Islet precursor cell (in vitro differentiated cells): ENCODE results near the gene YWHAB.
"Not testable (repeated sequence)": the region's sequence is repeated elsewhere in the genome, so short reads cannot be mapped to it uniquely, and the experiment has no call there.

Experiments used
- DNase-seq: peaks from one replicate; pipeline ENCODE4 v3.0.0-alpha.2; 2018

YWHAB gene

GRCh38 chr20:44882360-44882759 lies 3.1 kb upstream of the YWHAB start:
- not testable (repeated sequence) for DNase-seq

DNA sequence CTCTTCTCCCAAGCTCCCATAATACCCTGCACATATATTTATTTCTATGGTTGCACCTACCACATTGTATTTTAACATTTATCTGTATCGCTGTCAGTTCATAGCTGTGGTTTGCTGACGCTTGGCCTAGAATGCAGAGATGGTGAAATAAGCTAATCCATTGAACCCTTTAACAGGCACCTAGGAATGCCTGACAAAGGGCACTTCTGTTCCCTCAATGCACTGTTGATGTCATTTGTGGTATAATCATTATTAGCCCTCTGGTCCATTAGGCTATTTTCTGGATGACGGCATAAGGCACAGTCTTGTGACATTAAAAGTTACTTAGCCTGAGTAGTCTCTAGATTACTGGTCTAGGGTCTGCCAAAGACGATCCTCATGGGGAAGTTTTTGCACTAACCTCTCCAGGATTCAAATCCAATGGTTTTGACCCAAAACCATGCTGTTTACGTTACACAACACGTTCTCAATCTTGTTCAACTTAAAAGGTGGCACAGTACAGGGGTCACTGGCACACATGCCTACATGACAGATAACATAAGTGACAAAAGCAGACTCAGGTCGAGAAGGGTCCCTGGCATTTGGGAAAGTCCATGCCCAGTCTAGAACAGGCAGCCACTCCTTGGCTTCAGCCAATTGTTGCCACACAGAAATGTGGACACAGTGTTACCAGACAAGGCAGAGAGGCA lies 2.1 kb upstream of the YWHAB start:
- no peak for DNase-seq

GRCh38 chr20:44884907-44885391 lies 556 bp upstream of the YWHAB start:
- DNase-seq, result no peak

DNA sequence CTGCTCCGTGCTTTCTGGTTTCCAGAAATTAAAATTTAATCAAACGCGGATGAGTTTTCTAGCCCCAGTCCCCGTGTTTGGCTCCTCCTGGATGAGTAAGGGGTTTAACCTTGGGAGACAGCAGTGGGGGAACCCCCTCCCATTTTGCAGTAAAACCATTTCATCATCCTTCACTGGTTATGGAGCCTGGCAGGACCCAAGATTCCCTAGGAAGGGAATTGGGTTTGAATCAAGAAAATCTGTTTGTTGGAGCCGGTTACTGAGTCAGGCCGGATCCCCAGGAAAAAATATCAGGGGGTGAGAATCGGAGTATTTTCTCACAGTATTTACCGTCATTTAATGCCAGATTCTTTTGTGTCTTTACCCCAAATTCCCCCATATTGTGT lies 754 bp downstream of the YWHAB start:
- no peak for DNase-seq

GRCh38 chr20:44886828-44887227 lies 1.3 kb downstream of the YWHAB start:
- DNase-seq, result no peak

- no peak for DNase-seq
Observed at GRCh38 chr20:44887466-44887865, 2.0 kb downstream of the YWHAB start.

DNA sequence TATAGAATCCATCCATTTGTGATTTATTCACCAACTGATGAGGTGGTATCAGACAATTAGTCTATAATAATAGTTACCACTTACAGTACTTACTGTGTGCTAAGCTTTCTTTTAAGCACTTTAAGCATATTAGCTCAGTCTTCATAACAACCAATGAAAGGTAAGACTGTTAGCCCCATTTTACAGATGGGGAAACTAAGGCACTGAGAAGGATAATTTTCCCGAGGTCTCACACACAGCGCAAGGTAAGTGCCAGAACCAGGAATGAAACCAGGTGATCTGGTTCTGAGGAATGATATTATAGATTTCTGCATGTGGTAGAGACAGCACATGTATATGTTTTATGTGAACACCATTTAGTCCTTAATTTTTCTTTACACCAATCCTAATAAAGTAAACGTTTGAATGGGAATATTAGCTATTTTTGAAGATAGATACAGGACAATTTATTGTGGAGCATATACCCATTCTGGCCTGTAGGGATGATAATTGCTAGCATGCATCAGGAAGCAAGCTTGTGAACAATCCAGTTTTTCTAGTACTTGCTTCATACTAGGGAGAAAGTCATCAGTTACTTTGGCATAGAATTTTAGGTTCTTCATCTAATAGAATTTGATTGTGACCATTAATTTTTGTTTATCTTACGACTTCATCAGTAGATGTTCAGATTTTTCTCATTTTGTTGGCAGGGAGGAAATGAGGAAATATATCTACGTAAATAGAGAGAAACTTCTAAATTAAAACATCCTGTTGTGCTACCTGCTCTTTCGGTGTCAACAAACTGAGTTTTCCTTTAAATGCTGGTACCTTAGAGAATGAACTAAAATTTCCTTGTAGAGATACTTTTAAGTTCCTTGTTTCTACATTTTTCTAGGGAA lies 3.0 kb downstream of the YWHAB start:
- DNase-seq, result no peak

GRCh38 chr20:44891826-44892225 lies 6.3 kb downstream of the YWHAB start:
- DNase-seq, result no peak

- DNase-seq, result no peak
Observed at GRCh38 chr20:44894959-44895358, 9.5 kb downstream of the YWHAB start.

DNA sequence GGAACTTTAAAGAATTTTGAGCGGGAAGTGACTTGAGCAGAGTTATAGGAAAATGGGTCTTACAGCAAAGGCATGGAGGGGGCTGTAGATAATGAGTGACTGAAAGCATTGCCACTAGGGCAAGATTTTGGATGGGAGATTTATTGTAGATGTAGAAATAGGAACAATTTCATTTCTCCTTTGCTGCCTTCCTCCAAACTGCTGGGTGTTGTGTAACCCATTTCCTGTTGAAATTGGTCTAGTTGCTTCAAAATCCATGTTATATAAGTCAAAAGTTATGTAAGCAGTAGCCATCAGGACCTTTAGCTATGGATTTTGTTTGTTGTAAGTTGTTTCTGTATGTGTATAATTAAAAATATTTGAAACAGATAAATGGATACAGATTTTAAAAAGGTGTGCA lies 11.1 kb downstream of the YWHAB start:
- DNase-seq, result no peak

GRCh38 chr20:44897133-44897532 lies 11.6 kb downstream of the YWHAB start:
- no peak for DNase-seq

DNA sequence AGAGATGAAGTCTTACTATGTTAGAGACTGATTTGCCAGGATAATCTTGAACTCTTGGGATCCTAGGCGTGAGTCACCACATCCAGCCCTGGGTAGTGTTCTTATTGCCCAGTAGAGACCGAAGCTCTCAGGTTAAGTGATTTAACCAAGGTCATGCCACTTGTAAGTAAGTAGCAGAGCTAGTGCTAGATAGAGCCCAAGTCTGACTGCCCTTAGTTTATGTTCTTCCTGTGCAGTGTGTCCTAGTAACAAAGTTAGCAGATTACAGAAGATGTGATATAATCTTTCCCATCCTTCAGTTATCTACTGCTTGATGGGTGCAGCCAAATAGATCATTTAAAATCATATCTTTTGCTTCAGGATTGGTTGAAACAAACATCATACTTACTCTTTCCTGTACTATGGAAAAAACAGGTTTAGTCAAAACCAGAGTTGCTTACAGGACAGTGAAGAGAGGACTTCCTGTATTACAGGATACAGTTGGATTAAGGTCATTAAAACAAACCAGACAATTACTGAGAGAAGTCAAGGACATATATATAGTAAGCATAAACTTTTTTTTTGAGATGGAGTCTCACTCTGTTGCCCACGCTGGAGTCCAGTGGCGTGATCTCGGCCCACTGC lies 14.8 kb downstream of the YWHAB start:
- DNase-seq, result no peak

DNA sequence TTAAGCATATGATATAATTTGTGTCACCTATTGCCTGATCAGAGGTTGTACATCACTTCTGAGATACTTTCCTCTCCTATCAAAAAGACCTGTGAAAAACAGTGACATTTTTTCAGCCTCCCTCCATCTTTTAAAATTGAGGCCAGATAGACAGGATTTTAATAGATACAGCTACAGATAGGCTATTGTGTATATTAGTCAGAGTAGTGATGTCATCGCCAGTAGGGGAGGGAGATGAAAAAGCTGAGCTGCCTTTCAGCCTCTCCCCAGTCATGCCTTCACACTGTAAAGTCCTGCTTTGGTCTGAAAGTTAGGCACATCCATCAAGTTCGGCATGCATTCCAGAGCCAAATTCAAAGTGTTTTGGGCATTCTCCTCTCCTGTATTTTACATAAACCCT lies 16.5 kb downstream of the YWHAB start:
- DNase-seq, result no peak

DNA sequence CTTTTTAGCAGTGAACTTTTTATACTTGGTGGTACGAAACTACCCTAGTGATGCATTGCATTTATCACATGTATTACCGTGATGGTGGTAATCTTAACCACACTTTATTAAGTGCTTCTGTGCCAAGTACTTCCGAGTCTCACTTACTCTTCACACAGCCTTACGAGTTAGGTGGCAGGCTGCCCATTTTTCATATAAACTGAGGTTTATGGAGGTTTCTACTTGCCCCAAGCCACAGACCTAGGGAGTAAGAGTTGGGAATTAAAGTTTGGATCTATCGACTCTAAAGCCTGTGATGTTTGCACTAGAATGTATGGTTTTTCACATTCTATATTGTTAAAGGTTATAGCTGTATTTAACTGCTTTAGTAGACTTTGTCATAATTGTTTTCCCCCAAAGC lies 18.9 kb downstream of the YWHAB start:
- DNase-seq, result no peak

DNA sequence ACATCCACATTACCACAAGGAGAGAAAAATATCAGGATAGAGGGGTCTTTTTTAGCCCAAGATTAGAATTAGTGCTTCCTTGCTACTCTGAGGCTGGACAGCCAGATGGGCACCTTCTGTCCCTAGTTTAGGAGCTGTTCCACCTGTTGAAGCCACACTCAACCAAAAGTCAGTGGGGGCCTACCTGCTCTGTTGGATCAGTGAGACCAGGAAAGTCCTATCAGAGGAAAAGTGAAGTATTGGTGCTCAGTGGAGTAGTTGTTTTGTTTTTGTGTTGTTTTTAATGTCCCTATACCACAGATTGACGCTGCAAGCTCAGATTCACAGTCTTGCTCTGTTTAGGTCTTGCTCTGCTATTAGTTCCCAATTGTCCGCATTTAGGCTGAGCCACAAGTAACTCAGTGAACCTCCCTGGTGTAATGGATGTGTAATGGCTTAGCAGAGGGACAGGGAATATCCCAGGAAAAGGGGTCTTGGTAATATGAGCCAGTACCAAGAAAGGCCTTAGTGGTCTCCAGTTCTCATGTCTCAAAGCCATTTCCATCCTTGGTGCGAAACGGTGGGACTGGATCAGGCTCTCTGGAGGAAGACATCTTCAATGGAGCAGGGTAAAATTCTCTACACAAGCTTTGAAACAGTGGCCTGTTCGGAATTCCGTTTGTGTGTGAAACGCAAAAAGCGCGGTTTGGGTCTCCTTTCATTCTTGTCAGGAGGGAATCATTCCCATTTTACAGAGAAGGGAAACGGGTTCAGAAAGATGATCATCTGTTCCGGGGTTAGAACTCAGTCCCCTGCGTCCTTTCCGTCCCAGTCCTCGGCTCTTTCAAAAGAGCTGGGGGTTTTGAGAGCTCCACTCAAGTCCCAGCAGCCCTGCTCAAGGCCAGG lies 23.7 kb downstream of the YWHAB start:
- no peak for DNase-seq

DNA sequence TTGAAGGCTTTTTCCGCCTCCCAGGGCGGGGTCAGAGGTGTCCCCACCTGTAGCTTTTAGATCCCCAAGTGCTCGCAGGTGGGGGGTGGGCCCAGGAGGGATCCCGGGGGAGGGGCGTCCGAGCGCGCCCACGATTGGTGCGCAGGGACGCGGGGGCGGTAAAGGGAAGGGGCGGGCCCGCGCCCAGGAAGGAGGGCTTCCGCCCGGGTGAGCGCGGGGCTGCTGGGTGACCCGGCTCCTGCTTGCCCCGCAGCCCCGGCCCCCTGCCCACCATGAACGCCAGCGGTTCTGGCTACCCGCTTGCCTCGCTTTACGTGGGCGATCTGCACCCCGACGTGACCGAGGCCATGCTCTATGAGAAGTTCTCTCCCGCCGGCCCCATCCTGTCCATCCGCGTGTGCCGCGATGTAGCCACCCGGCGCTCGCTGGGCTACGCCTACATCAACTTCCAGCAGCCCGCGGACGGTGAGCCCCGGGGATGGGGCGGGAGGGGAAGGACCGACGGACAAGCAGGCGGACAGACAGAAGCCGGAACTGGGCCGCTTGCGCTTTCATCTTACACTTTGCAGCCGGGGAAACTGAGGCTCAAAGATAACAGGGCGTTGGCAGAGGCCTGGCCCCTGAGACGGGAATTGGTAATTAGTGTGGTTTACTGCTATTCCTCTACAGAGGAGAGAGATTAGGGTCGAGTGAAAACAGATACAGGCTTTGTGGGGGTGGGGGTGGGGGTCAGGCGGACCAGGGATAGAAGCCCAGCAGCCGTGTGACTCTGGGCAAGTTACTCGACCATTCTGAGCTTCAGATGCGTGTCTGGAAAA lies 24.6 kb downstream of the YWHAB start, which contains the start of gene PABPC1L:
Gene PABPC1L (plus strand): TSS at position 189 of the 818 bp plus-strand sequence. CDS start 84 bp downstream, at position 273.
- peak; percentile 92 for DNase-seq

DNA sequence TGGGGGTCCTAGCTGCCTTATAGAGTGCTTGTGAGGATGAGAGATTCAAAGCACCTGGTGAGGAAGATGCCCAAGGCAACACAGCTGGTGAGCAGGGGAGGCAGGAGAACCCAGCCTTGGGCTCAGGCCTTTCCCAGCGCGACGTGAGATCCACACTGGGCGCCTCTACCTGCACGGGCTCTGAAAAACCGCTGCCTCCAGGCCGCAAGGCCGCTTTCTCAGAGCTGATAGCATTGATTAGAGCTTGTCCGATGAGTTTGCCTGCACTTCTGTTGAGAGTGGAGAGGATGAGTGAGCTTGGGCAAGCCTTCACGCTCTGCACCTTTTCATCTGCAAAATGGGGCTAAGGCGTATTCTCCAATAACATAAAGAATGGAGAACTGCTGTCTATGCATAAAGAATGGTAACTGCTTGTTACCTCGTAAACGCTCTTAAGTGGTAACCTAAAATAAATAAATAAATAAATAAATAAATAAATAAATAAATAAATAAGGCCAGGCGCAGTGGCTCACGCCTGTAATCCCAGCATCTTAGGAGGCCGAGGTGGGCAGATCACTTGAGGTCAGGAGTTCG lies 25.3 kb downstream of the YWHAB start:
- DNase-seq, result peak; percentile 70

DNA sequence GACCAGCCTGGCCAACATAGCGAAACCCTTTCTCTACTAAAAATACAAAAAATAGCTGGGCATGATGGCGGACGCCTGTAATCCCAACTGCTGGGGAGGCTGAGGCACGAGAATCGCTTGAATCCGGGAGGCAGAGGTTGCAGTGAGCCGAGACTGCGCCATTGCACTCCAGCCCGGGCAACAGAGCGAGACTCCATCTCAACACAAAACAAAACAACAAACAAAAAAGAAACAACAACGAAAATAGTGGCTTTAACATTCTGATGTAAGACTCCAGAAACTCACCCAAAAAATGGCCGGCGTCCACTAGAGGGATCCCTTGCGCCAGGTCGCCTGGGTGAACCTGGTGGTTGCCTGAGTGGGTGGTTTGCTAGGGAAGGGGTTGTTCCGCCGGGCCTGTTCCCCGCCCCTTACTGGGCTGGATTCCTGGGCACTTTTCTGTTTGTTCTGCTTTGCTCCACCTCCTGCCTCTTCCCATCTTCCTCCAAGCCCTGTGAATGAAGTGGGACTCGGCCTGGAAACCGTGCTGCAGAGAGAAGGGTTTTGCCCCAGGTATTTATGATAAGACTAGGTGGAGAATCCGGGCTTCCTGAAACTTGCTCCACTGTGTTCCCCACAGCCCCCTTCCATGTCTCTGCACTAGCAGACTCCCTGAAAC lies 25.9 kb downstream of the YWHAB start:
- DNase-seq, result peak; percentile 97

DNA sequence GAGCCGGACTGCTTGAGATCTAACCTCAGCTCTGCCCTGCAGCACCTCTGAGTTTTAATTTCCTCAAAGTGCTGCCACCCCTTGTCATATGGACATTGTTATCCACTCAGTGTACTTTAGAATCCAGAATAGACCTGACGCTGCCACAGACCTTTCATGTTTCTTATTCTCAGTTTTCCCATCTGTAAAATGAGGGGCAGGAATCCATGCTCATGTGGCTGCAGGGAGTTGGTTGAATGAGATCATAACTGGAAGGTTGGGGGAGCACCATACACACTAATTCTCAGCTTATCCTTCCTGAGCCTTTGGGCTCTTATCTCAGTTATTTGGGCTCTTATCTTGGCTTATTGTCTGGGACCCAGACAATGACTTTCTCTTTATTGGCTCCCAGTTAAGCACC lies 26.7 kb downstream of the YWHAB start:
- no peak for DNase-seq

DNA sequence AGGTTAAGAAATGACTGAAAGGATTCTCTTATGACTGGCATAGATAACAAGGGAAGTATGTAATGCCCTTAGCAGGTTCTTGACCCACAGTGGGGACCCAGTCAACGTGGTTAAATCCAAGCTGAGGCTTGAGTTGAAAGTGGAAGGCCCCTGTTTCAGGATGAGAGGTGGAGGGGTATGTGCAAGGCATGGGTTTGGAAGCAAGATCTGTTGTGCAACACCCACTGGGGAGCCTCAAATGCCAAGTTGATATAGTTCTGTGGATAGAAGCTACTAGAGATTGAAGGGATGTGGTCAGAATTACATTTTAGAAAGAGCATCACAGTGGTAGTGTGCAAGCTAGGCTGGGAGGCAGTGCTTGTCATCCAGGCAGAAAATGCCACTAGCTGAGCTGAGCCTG lies 29.4 kb downstream of the YWHAB start:
- DNase-seq, result no peak

DNA sequence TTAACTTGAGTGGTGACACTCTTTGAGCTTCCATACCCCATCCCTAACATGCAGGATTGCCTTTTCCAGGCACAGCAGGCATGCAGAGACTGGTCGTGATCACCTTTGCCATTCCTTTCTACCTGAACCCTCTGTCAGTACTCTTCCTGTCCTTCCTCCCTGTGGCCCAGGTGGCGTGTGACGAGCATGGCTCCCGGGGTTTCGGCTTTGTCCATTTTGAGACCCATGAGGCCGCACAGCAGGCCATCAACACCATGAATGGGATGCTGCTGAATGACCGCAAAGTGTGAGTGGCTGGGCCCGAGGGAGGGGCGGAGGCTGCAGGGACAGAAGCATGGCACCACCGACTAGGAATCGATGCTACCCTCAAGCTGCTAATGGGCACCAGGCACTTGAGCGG lies 31.1 kb downstream of the YWHAB start:
- DNase-seq, result no peak
